ENCODE results near the gene CADM4.
"Not testable (repeated sequence)": the region's sequence is repeated elsewhere in the genome, so short reads cannot be mapped to it uniquely, and the experiment has no call there.

- TF ChIP-seq CTCF (IDR thresholded peaks at IDR 0.05); POLR2A (IDR thresholded peaks at IDR 0.05; ENCODE audit: low read depth); EP300 (IDR thresholded peaks at IDR 0.05): not testable (repeated sequence)
These were observed 42.6 kb upstream of the CADM4 start for GRCh38 chr19:43682269-43682668.

Data from esophagus muscularis mucosa (tissue), 4 donors.